HL-60/S4 (cell line): ENCODE measurements around the gene SLC2A4.

Experiments used
- in situ Hi-C: fragments of 300-500 bp; cut with MboI; formaldehyde crosslinking; loops from 2 replicates; pipeline ENCODE4 v1.14.3; 2022; ENCODE audit warnings: low sequenced_read_pairs

The SLC2A4 gene

DNA sequence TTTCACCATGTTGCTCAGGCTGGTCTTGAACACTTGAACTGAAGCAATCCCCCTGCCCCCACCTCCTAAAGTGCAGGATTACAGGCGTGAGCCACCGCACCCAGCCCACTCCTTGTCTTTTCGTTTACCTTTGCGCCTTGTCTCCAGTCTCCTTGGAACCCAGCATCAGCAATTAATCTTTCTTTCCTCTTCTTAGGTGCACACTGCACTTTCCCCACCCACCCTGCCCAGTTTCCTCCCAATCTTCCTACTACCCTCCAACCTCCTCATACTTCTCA is 17.8 kb upstream of the SLC2A4 start:
- in situ Hi-C loops = no loop called here

GRCh38 chr17:7266784-7267183 is 14.7 kb upstream of the SLC2A4 start:
- in situ Hi-C loops = no loop called here

- in situ Hi-C loops = no loop called here
These were observed 2.1 kb upstream of the SLC2A4 start for GRCh38 chr17:7279448-7279847.

DNA sequence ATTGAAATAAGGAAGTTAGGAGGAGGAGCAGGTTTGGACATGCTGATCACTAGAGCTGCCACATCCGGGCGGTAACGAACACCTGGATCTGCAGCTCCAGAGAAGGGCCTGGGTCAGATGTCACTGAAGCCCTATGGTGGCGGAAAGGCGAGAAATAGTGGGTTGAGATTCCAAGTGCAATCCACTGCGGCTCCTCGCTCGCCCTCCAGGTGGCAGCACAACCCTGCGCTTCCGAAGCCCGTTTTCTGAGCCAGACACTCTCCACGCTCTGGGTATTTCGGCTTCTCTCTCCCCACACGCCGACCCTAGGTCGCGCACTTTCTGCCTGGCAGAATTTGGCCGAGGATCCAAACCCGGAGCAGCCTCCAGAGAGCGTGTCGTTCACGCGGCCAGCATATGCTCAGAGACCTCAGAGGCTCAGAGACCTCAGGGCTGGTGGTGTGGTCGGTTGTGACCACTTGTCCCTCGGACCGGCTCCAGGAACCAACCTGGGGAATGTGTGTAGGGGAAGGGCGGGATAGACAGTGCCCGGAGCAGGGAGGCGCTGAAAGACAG is 922 bp upstream of the SLC2A4 start:
- in situ Hi-C loops = no loop called here

- in situ Hi-C loops = no loop called here
These were observed 634 bp downstream of the SLC2A4 start for GRCh38 chr17:7281953-7282751.

DNA sequence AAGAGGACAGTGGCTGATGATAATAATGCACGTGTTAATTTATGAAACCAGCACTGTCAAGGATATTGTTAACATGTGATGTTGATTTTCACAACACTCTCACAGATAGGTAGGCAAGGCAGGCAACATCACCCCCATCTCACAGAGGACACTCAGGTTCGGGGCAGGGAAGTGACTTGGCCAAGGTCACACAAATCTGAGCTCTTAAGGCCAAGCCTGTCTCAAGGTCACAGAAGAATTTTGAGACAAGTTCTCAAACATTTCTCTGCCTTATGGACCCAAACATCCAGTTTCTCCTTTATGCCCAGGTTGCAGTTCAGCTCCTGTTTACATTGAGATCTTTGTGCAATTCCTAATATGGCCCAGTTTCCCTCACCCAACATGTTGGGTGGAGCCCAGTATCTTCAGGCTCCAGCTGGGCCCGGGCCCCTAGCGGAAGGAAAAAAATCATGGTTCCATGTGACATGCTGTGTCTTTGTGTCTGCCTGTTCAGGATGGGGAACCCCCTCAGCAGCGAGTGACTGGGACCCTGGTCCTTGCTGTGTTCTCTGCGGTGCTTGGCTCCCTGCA is 1.3 kb downstream of the SLC2A4 start:
- in situ Hi-C loops = no loop called here

DNA sequence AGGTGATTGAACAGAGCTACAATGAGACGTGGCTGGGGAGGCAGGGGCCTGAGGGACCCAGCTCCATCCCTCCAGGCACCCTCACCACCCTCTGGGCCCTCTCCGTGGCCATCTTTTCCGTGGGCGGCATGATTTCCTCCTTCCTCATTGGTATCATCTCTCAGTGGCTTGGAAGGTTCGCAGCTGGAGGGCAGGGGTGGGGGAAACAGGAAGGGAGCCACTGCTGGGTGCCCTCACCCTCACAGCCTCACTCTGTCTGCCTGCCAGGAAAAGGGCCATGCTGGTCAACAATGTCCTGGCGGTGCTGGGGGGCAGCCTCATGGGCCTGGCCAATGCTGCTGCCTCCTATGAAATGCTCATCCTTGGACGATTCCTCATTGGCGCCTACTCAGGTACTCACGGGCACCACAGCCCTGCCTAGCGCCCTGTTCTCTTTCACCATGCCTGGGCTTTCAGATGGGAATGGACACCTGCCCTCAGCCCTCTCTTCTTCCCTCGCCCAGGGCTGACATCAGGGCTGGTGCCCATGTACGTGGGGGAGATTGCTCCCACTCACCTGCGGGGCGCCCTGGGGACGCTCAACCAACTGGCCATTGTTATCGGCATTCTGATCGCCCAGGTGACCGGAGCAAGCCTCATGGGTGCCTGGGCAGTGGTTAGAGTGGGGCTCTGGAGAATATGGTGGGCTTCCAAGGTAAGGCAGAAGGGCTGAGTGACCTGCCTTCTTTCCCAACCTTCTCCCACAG is 2.1 kb downstream of the SLC2A4 start:
- in situ Hi-C loops = no loop called here

DNA sequence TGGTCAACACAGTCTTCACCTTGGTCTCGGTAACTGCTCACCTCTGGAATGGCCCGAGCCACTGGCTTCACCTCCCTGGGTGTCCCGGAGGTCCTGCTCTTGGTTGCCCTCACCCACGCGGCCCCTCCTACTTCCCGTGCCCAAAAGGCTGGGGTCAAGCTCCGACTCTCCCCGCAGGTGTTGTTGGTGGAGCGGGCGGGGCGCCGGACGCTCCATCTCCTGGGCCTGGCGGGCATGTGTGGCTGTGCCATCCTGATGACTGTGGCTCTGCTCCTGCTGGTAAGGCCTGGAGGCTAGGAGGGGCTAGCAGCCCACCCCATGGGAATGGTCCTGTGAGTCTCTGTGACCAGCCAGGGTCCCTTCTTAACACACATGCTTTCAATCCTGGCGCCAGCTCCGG is 3.4 kb downstream of the SLC2A4 start:
- in situ Hi-C loops = no loop called here

- in situ Hi-C loops = no loop called here
These were observed 4.2 kb downstream of the SLC2A4 start for GRCh38 chr17:7285679-7286078.

DNA sequence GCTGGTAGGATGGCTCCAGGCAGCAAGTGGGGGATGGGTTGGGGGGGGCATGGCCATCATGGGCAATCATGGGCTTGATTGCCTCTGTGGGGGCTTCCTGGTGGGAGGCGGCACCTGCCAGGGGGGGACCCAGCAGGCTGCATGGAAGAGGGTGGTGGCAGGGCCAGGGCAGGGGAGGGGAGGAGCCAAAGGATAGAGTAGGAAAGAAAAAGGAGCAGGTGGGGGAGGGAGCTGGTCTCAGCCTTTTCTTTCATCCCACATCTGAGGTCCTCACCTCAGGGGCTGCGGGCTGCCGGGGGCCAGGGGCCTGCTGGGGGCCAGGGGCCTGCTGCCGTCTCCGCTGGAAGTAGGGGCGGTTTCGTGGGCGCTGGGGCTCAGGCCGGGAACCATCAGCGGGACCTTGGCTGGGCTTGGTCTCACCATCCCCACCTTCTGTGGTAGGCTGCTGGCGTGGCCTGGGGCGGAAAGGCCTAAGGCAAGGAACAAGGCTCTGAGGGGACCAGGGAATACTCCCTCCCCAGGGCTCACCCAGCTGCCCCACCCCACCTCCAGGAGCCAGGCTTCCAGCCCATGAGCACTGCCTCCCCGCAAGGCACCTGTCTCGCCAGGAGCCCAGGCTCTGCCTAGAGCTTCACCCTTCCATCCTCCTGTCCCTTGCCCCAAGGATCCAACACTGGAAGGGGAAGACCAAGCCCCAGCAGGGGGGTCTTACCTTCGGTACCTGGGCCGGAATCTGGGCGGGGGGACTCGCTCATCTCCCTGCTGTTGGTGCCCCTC is 7.9 kb downstream of the SLC2A4 start:
- in situ Hi-C loops = loop anchor here (10.0 kb wide), 1 partner anchor 245 kb away; the partner anchor contains the start of gene SLC16A11

GRCh38 chr17:7290166-7290565 is 8.6 kb downstream of the SLC2A4 start:
- in situ Hi-C loops = loop anchor here (10.0 kb wide), 1 partner anchor 245 kb away; the partner anchor contains the start of gene SLC16A11

DNA sequence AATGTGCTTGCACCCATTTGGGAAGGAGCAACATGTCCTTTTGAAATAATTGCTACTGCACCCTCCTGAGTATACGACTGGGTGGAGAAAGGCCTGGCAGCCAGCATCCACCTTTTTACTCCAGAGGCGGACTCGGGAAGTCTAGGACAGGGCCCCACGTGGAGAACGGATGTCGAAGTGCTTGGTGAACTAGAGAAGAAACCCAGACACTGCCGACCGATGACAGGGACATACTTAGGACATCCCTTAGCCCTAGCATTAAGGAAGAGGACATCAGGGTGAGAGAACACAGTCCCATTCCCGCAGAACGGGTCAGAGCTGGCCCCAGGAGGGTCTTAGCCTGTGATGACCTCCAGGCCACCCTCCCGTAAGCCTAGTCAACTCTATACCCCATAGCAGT is 9.2 kb downstream of the SLC2A4 start:
- in situ Hi-C loops = loop anchor here (10.0 kb wide), 1 partner anchor 246 kb away; the partner anchor contains the start of gene SLC16A11

- in situ Hi-C loops = loop anchor here (10.0 kb wide), 1 partner anchor 247 kb away; the partner anchor contains the start of gene SLC16A11
These were observed 10.7 kb downstream of the SLC2A4 start for GRCh38 chr17:7292194-7292593.

DNA sequence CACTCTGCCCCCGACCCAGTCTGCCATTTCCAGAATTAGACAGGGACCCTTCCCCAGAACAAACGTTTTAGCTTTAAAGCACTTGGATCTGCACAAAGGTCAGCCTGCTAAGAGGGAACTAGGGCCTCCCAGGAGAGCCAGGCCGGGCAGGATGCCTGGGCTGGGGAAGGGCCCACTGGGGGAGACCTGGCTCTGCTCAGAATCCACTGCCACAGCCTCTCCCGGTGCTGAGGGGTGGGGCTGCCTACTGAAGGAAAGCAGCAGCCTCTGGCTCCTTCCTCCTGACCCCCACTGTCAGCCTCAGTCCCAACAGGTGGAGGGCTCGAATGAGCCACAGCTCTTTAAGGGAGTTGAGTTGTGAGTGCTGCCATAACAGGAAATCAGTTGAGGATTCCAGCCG is 11.2 kb downstream of the SLC2A4 start:
- in situ Hi-C loops = loop anchor here (10.0 kb wide), 1 partner anchor 248 kb away; the partner anchor contains the start of gene SLC16A11

- in situ Hi-C loops = loop anchor here (10.0 kb wide), 1 partner anchor 248 kb away; the partner anchor contains the start of gene SLC16A11
These were observed 11.6 kb downstream of the SLC2A4 start for GRCh38 chr17:7293159-7293558.

- in situ Hi-C loops = loop anchor here (10.0 kb wide), 1 partner anchor 249 kb away; the partner anchor contains the start of gene SLC16A11
These were observed 12.5 kb downstream of the SLC2A4 start for GRCh38 chr17:7293816-7294613.

DNA sequence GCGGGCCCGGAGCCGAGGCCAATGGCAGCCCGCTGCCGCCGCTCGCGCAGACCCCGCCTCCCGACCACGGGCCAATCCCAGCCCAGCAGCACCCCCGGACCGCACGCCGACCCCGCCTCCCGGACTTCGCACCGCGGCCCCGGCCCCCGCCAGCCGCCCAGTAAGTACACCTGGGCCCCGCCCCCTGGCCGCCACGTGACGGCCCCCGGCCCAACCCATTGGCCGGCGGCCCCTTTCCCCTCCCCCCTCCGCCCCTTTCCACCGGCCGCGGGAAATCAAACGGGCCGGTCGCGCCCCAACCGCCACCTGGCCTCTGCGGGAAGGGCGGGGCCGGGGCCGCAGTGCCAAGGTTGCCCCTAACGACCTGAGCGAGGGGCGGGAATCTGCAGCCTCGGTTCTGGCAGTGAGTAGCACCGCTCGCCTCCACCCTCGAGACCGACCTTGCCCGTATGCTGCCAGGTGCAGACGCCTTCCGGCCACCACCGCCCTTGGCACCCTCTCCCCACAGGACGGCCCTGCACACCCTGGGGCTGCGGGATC is 13.2 kb downstream of the SLC2A4 start, which contains the start of gene YBX2:
Gene YBX2 (minus strand): TSS at position 26 of the 540 bp plus-strand sequence. CDS start 139 bp downstream, outside the sequence.
- in situ Hi-C loops = loop anchor here (10.0 kb wide), 1 partner anchor 250 kb away; the partner anchor contains the start of gene SLC16A11

GRCh38 chr17:7295230-7296180 is 14.0 kb downstream of the SLC2A4 start:
- in situ Hi-C loops = loop anchor here (10.0 kb wide), 1 partner anchor 251 kb away; the partner anchor contains the start of gene SLC16A11
